GM19239 (cell line): ENCODE measurements around the gene PLA2G3.
"Not testable (repeated sequence)": the region's sequence is repeated elsewhere in the genome, so short reads cannot be mapped to it uniquely, and the experiment has no call there.

Experiments
- DNase-seq: peaks from one replicate; pipeline ENCODE4 v3.0.0; 2011; ENCODE audit warnings: low spot score; ENCODE audit not compliant: insufficient read length
- FAIRE-seq: peaks from 2 replicates; lab custom pipeline; 2011; peaks lifted over from hg19 to GRCh38; lab: Jason Lieb, UNC

The PLA2G3 gene, protein sequence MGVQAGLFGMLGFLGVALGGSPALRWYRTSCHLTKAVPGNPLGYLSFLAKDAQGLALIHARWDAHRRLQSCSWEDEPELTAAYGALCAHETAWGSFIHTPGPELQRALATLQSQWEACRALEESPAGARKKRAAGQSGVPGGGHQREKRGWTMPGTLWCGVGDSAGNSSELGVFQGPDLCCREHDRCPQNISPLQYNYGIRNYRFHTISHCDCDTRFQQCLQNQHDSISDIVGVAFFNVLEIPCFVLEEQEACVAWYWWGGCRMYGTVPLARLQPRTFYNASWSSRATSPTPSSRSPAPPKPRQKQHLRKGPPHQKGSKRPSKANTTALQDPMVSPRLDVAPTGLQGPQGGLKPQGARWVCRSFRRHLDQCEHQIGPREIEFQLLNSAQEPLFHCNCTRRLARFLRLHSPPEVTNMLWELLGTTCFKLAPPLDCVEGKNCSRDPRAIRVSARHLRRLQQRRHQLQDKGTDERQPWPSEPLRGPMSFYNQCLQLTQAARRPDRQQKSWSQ

DNA sequence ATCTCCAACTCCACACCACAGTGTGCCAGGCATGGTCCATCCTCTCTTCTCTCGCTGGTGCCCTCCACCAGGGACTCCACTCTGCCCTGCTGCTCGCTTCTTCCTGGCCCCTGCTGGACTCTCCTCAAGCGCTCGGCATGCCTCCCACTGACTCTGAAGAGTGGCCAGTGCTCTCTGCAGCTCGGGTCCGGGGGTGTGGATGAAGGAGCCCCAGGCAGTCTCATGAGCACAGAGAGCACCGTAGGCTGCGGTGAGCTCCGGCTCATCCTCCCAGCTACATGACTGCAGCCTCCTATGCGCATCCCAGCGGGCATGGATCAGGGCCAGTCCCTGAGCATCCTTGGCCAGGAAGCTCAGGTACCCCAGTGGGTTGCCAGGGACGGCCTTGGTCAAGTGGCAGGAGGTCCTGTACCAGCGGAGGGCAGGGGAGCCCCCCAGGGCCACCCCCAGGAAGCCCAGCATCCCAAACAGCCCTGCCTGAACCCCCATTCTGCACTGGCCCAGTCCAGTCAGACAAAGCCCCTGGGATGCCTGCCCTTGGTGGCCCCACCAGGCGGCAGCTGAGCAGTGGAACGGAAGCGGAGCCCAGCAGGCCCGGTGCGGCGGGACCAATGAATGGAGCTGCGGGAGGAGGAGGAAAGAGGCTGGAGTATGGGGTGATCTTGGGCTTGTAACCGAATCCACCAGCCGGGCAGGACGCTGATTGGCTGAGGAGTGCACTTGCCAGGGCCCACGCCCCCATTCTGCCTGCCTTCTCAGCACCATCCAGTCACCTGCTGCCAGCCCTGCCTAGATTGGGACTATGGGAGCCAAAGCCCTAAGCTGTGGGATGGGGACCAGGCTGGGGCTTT lies at the start of gene PLA2G3:
Gene PLA2G3 (minus strand): TSS at position 643 of the 851 bp plus-strand sequence. CDS start 154 bp downstream, at position 489.
- FAIRE-seq (no peak), DNase-seq (no peak)

DNA sequence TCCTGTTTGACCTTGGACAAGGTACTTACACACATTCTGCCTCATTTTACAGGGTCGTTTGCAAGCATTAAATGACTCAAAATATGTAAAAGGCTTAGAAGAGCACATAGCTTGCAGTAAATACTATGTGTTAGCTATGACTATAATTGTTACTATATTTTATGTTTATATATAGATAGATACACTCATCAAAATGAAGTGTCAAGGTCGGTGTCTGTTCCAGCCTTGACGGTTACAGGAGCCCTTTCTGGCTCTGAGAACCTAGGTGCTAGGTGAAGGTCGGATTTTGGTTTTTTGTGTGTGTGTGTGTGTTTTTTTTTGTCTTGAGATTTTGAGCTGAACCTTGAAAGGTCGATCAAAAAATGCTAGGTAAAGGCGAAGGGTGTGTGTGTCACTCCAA lies 47.3 kb upstream of the PLA2G3 start:
- DNase-seq (no peak), FAIRE-seq (no peak)

DNA sequence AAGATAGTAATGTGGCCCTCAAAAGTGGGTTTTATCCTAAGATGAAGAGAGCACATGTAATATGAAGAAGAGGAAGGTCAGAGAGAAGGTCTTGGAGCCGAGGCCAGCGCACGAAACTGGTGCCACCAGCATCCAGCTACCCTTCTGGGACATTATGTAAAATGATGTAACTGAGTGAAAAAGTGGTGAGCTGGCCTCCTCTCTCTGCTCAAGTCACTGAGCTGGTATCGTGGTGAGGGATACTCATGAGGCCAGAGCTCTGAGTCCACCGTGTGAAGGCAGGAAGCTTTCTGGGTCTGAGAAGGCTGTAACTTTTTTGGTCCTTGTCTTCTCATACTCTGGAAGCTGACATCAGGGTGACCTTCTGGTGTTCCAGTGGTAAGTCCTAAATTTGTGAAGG lies 44.7 kb upstream of the PLA2G3 start:
- no peak for DNase-seq
- no peak for FAIRE-seq

DNA sequence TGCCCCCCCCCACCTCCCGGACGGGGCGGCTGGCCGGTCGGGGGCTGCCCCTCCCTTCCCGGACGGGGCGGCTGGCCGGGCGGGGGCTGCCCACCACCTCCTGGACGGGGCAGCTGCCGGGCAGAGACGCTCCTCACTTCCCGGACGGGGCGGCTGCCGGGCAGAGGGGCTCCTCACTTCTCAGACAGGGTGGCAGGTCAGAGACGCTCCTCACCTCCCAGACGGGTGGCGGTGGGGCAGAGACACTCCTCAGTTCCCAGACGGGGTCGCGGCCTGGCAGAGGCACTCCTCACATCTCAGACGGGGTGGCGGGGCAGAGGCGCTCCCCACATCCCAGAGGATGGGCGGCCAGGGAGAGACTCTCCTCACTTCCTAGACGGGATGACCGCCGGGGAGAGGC lies 43.7 kb upstream of the PLA2G3 start:
- FAIRE-seq (no peak), DNase-seq (no peak)

DNA sequence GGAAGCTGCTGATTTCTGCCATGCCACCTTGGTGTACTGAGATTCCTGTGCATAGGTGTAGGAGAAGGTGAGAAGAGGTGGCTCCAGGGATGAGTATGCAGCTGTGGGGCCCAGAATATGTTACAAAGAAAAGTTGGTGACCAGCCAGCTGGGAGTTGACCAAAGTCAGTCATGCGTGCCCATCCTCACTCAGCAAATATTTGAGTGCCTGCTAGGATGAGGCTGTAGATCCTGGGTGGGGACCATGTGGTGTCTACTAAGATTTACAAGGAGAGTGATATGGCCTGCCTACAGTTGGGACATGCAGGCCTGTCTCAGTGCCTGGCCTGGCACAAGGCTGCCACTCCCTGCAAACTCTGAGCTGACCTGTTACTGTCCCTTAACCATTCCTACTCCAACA lies 39.0 kb upstream of the PLA2G3 start:
- FAIRE-seq, result no peak
- DNase-seq, result no peak

DNA sequence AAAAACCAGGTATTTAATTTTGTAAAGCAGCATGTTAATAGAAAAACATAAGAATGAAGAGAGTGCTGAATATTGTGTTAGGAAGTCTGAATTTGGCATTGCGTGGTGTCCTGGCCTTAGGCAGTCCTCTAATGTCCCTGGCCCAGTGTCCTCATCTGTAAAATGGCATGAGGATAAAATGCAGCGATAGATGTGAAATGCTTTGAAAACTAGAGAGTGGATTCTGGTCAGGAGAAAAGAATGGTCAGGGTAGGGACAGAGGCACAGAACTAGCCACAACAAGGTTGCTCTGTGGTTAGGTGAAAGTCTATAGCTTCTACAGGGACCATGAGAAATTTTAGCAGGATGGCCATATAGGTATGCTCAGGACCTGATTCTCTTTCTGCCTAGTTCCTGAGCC lies 38.6 kb upstream of the PLA2G3 start:
- DNase-seq (no peak), FAIRE-seq (no peak)

DNA sequence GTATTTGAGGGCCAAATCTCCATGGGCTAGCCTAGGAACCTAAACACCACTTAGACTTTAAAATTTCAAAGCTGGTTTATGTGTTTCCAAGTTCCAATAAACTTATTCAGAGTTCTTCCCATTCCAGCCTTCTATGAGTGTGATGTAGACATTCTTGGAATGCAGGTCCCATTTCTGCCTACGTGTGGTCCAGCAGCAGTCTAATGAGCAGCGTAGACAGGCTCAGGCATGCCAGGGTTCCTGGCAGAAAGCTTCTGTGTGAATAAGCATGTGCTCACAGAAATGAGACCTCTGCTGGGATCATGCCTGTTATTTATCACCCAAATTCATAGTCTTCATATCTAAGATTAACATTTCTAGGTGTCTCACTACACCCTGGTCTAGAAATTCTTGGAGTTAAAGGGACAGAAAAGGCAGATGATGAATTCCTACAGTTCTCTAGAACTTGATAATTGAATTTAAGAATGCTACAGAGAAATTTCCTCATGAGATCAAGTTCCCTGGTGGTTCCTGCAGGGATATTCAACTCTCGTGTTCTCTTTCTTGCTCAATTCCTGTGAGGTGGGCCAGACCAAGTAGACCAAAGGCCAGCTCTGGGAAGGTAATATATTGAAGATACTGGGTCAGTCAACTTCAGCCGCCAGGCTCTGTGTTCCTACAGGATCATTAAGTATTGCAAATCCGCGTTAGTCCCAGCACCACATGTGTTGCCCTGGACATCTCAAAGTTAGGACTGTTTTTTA lies 37.3 kb upstream of the PLA2G3 start:
- no peak for DNase-seq
- FAIRE-seq, result no peak

DNA sequence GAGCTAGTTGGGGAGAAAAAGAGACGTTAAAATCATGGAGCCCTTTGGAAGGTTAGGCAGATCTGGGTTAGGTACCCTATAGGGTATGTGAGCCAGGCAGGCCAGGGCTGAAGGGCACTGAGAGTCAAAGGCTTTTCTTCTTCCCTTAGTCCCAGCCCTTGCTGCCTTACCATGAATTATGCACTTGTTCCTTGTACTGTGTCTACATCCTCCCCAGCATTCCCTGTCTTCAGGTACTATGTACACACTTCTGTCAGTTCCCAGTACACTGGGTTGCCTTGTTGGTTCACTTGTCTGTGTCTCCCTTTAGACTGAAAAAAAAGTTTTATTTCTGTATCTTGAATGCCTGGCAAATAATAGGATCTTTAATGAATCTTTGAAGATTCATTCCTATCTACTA lies 36.6 kb upstream of the PLA2G3 start:
- FAIRE-seq, result no peak

DNA sequence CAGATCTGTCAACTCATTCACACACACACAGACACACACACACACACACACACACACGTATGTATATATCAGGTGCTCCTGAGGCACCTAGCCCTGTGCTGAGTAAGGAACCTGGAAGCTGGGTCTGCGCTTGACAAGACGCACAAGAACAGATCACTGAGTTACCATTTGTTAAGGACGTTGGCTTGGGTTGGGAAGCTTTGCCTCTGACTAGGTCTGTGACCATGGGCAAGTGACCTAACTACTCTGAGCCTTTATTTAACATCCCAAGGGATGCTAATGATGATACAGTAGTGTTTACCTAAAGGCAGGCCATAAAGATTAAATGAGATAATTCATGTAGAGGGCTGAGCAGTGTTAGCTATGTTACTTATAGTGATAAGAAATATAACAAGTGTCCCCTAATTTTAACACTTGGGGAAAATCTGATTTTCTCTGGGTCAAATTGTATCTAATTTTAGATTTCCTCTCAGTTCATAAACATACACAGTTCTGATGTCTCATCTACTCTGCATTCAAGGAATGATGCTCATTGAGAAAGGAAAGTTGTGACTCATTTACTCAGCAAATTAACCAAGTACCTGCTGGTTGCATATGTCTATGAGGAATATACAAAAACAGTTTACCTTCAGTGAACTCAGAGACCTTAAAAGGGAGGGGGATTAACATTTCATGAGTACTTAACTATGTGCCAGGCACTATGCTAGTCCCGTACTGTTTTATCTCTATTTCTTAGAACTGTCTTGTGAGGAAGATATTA lies 33.3 kb upstream of the PLA2G3 start:
- DNase-seq (no peak), FAIRE-seq (no peak)

More for the DNA sequence above, 36.6 kb upstream of the PLA2G3 start:
- DNase-seq, result no peak

DNA sequence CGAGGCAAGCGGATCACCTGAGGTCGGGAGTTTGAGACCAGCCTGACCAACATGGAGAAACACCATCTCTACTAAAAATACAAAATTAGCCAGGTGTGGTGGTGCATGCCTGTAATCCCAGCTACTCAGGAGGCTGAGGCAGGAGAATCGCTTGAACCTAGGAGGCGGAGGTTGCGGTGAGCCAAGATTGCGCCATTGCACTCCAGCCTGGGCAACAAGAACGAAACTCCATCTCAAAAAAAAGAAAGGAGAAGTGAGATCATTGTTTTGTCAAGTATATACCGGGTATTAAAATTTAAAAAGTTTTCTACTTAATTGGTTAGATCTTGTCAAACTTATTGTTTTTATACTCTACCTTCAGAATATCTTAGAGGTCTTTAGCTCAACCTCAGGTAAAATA lies 31.4 kb upstream of the PLA2G3 start:
- FAIRE-seq, DNase-seq: not testable (repeated sequence)

DNA sequence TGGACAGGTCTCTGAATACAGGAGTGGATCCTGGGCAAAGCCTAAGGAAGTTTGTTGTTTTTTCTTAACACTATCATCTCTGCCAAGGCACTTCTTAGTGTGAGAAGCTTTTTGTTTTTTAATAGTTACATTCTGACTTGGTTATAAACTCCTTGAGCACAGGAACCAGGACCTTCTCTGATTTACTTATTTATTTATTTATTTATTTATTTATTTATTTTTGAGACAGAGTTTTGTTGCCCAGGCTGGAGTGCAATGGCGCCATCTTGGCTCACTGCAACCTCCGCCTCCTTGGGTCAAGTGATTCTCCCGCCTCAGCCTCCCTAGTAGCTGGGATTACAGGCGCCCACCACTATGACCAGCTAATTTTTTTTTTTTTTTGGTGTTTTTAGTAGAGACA lies 30.7 kb upstream of the PLA2G3 start:
- no peak for DNase-seq
- no peak for FAIRE-seq

DNA sequence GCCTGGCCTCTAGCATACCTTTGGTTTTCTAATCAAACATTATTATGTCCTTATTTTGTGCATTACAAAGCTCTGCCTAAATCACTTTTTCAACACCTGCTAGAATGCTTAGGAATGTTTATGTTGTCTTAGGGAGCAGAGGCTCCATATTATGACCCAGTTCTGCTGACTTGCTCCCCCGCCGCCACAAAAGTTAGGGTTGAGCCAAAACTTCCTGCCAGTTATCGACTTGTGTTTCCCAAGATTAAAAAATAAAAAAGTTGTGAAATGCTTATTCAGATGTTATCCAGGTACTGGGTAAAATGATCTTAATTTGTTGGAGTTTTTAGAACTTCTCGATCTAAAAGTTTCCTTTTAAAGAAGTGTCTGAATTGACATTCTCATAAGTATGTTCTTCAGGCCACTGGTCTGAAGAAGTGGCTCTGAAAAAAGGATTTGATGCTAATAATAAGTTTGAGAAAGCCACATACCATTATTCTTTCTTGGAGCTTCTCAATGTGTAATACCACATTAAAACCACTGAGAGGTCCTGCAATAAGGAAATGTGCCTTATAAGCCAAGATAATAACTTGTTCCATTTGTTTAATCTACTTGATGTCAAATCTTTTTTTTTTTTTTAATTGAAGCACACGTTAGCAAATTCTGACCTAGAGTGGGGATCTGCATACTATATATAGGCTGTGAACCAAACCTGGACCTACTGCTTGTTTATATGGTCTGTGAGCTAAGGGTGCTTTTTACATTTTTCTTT lies 21.9 kb upstream of the PLA2G3 start:
- no peak for FAIRE-seq
- DNase-seq, result no peak

DNA sequence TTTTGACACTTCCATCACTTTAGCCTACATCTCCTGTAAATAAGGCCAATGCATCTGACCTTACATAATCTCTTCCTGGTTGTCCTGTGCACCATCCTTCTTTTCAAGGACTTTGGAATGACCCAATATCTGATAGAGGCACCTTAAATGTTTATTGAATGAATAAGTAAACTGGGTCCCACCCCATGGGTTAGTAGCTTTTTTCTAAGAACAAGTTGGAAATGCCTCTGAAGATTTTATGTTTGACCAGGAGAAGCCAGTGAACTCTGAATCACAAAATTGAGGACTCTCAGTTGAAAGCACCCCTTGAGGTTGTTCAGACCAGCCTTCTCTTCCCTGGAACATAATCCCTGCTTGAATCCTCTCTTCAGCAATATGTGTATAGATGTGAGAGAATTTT lies 21.1 kb upstream of the PLA2G3 start:
- DNase-seq, result no peak
- no peak for FAIRE-seq

DNA sequence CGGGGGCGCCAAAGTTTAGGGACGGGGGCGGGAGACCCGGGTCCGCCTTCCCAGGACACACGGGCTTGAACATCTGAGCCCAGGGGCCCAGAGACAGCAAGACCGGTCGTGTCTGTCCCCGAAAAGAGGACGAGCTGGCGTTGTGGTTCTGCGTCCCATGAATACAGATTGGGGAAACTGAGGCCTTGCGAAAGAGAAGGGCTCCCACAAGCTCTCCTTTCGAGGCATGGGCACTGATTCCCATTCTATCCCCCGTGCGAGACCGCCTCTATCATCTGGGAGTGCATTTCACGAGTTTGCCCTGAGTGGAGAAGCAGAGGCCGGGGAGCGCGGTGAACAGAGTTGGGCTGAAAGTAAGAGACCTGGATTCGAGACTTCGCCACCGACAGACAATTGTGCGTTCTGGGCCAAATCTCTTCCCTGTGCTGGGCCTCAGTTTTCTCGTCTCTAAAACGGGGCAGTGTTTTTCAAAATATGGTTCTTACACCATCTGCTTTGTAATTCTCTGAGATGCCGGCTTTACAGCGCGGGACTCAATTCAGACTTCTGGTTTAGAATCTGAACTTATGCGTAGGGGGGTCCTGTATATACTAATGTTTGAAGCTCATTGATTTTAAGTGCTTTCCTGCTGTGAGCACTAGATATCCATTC lies 20.1 kb upstream of the PLA2G3 start:
- DNase-seq (no peak), FAIRE-seq (peak; percentile 45)

DNA sequence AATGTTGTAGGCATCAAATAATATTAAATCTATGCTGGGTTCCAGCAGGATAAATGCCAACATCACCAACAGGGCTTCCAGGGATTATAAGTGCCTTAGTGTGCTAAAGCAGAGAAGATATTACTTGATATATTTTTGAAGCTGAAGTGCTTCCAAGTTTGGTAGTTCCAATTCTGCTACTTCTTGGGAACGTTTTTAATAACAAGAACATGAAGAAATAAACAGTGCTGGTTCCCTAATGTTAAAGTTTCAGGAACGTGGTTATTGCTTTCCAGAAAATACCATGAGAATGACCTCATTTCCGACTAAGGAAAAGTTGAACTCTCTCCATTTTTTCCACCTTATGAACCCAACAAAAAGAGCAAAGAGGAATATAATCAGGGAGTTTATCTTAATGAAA lies 15.1 kb upstream of the PLA2G3 start:
- DNase-seq, result no peak
- no peak for FAIRE-seq

DNA sequence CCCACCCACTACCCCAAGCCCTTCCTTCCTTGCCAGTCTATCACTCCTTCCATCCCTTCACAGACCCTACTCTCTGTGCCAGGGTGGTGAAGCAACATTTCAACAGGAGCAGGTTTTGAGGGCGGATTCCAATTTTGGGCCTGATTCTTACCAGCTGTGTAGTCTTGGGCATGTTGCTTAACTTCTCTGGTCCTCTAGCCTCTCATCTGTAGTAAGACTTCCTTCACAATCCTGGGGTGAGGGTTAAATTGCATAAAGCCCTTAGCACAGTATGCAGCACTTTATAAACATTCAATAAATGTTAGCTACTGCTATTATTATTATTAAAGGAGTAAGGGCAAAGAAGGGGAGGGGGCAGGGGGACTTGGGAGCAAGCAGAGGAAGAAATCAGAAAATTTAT lies 14.7 kb upstream of the PLA2G3 start:
- no peak for FAIRE-seq
- DNase-seq, result no peak

DNA sequence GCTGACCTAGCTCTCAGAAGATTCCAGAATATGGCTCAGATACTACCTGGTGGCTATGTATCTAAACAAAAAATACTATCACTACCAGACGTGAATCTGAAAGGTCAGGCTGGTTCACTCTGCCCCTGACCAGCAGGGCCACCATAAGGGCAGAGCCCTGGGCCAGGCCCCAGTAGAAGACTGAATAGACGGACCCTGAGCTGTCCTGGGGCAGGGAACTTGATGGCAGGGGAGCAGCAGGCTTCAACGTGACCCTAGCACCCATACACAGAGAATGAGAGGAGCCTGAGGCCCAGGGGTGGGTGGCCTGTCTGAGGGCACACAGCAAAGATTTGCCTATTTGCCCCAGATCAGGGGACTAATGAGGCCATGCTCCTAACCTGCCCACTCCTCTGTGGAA lies 13.0 kb upstream of the PLA2G3 start:
- FAIRE-seq, result no peak

DNA sequence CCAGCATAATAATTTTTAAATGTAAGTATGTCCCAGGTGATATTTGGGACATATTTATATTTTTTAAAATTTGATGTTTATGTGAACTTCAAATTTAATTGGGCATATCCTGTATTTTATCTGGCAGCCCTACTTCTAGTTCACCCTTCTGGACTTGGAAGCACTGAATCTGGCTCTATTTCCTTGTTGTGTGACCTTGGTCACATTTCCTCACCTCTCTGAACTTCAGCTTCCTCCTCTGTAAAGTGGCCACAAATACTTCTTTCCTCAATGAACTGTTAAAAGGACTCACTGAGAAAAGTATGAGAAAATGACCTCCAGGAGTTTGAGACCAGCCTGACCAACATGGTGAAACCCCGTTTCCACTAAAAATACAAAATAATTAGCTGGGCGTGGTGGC lies 11.6 kb upstream of the PLA2G3 start:
- no peak for FAIRE-seq
- DNase-seq, result no peak

More for the DNA sequence above, 13.0 kb upstream of the PLA2G3 start:
- no peak for DNase-seq

DNA sequence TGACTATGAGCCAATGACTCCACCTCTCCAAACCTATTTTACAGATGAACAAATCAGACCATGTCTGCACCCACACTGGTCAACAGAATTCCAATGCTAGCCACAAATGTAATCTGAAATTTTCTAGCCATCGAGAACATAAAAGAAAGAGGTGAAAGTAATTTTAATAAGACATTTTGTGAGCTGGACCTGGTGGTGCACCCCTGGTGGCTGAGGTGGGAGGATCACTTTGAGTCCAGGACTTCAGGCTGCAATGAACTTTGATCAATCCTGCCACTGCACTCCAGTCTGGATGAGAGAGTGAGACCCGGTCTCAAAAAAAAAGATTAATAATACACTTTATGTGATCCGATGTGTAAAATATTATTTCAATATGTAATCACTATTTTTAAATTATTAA lies 10.3 kb upstream of the PLA2G3 start:
- no peak for DNase-seq
- no peak for FAIRE-seq
